Osteoblast (primary cell): ENCODE measurements around the gene SLX9. TPM values are rescaled to one million over a fixed set of nuclear protein-coding genes. Genes with fewer than 3 reads are reported as not detected.

ENCODE experiments used
- DNase-seq: peaks from one replicate; pipeline ENCODE4 v3.0.0; 2011; ENCODE audit warnings: low spot score, mixed read lengths; ENCODE audit not compliant: insufficient read length; ENCODE audit errors: missing footprints
- H2AFZ ChIP-seq: 2 replicates; pipeline ENCODE4 v1.6.0; 2011; ENCODE audit warnings: mild to moderate bottlenecking, low read length
- H3K27ac ChIP-seq: 2 replicates; pipeline ENCODE4 v1.5.1; 2011; ENCODE audit warnings: mild to moderate bottlenecking, low read depth, low read length, moderate library complexity
- H3K27me3 ChIP-seq: 2 replicates; pipeline ENCODE4 v1.6.0; 2012; ENCODE audit warnings: mild to moderate bottlenecking, control low read depth, inconsistent platforms, low read length, moderate library complexity; ENCODE audit not compliant: insufficient read depth
- H3K36me3 ChIP-seq: 2 replicates; pipeline ENCODE4 v1.5.1; 2011; ENCODE audit warnings: mild to moderate bottlenecking, low read length, control low read depth, moderate library complexity; ENCODE audit not compliant: insufficient read depth
- H3K4me1 ChIP-seq: 2 replicates; pipeline ENCODE4 v1.5.1; 2011; ENCODE audit warnings: mild to moderate bottlenecking, low read length, control low read depth, moderate library complexity; ENCODE audit not compliant: insufficient read depth
- H3K4me2 ChIP-seq: 2 replicates; pipeline ENCODE4 v1.6.0; 2011; ENCODE audit warnings: mild to moderate bottlenecking, low read length; ENCODE audit not compliant: insufficient read depth
- H3K4me3 ChIP-seq: fragments of 200-600 bp; sonication (generic); 3 replicates; pipeline ENCODE4 v1.5.1; 2012; ENCODE audit warnings: mild to moderate bottlenecking, low read length, inconsistent platforms; ENCODE audit not compliant: insufficient read depth
- H3K79me2 ChIP-seq: 2 replicates; pipeline ENCODE4 v1.6.0; 2012; ENCODE audit warnings: mild to moderate bottlenecking, low read length, control low read depth, inconsistent platforms; ENCODE audit not compliant: insufficient read depth
- H3K9me3 ChIP-seq: 2 replicates; pipeline ENCODE4 v1.5.1; 2011; ENCODE audit warnings: low read depth, low read length, control low read depth
- H4K20me1 ChIP-seq: 2 replicates; pipeline ENCODE4 v1.6.0; 2012; ENCODE audit warnings: mild to moderate bottlenecking, low read length, control low read depth; ENCODE audit not compliant: insufficient read depth
- CTCF ChIP-seq: IDR thresholded peaks from 2 replicates; pipeline ENCODE4 v1.5.1; 2011; ENCODE audit warnings: mild to moderate bottlenecking, low read depth, low read length, moderate library complexity; ENCODE audit errors: extremely low read depth
- total RNA-seq: library from RNA; depleted of rRNA; stranded (reverse); fragments of >200 nt; gene quantifications from 2 replicates; pipeline ENCODE4 v1.2.3, GENCODE V29; 2012

SLX9 gene
- total RNA-seq, 1 donor = 9.4 TPM

GRCh38 chr21:45018131-45019075 is 78.6 kb downstream of the SLX9 start:
- peak; percentile 95 for DNase-seq
- Histone ChIP-seq H2AFZ (no peak overlapping the region), H3K36me3 (no peaks in the 10 kb centered on the region), H3K4me1 (peaks cover 10% of the 10 kb centered on the region), H3K9me3 (no peaks in the 10 kb centered on the region), H3K4me2 (peak overlapping the region; percentile 58), H3K79me2 (no peaks in the 10 kb centered on the region), H3K4me3 (peak overlapping the region; percentile 56), H4K20me1 (no peaks in the 10 kb centered on the region), H3K27ac (no peak overlapping the region), H3K27me3 (no peaks in the 10 kb centered on the region)
- no peak for TF ChIP-seq CTCF

- H3K4me2 ChIP-seq = peak overlapping the region; percentile 58
These were observed 79.5 kb downstream of the SLX9 start for GRCh38 chr21:45019076-45019886.

DNA sequence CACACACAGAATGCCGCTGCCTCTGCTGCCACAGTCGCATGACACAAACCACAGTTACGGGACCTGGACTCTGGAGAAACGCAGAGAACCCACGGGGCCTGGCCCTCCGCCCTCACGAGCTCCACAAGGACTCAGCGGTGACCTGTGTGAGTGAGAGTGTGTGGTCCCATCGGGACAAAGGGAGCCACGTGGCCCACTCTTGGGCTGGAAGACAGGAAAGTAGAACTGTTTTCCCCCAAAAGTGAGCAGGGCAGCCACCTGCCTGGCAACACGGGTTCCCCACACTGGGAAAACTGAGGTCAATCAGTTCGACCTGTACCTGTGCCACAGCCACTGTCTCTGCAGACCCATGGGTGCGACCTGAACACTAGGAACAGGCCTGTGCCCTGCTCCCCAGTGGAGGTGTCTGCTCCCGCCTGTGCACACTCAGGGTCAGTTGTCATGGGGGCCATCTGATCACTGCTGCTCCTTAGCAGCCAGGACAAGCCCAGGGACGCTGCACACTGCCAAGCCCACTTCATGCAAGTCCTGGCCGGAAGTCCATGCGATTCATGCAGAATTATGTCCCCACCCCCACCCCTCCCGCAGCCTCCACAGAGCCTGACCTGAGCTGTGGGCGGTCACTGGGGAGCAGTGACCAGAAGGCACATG is 80.2 kb downstream of the SLX9 start:
- Histone ChIP-seq H4K20me1 (no peaks in the 10 kb centered on the region), H2AFZ (no peak overlapping the region), H3K4me1 (peaks cover 5% of the 10 kb centered on the region), H3K27ac (peak overlapping the region; percentile 51), H3K79me2 (no peaks in the 10 kb centered on the region), H3K36me3 (no peaks in the 10 kb centered on the region), H3K27me3 (no peaks in the 10 kb centered on the region), H3K4me3 (no peak overlapping the region), H3K9me3 (no peaks in the 10 kb centered on the region), H3K4me2 (no peak overlapping the region)
- peak; percentile 87 for DNase-seq
- no peak for TF ChIP-seq CTCF

More at GRCh38 chr21:45019076-45019886, 79.5 kb downstream of the SLX9 start:
- Histone ChIP-seq H3K9me3 (no peaks in the 10 kb centered on the region), H3K4me1 (peaks cover 5% of the 10 kb centered on the region), H3K4me3 (peak overlapping the region; percentile 51), H3K36me3 (no peaks in the 10 kb centered on the region), H4K20me1 (no peaks in the 10 kb centered on the region), H3K27me3 (no peaks in the 10 kb centered on the region), H3K79me2 (no peaks in the 10 kb centered on the region), H3K27ac (peak overlapping the region; percentile 51), H2AFZ (no peak overlapping the region)
- peak; percentile 97 for DNase-seq
- TF ChIP-seq CTCF = no peak
